Endothelial cell of umbilical vein (primary cell): ENCODE measurements around the gene THSD7B.

Experiments
- EZH2 ChIP-seq: IDR thresholded peaks from 2 replicates; pipeline ENCODE4 v1.6.1; 2012; ENCODE audit warnings: borderline replicate concordance, low read depth, mild to moderate bottlenecking, moderate library complexity, low read length, inconsistent platforms; ENCODE audit not compliant: severe bottlenecking
- JUN ChIP-seq: IDR thresholded peaks from 2 replicates; pipeline ENCODE4 v1.6.1; 2011; ENCODE audit warnings: borderline replicate concordance, low read depth; ENCODE audit not compliant: insufficient read length, insufficient read depth
- POLR2A ChIP-seq: IDR thresholded peaks from 2 replicates; pipeline ENCODE4 v1.6.1; 2012; ENCODE audit warnings: low read depth, mild to moderate bottlenecking, control low read depth, low read length
- TF ChIP-seq, protein P1 (sequence below), 2 donors: IDR thresholded peaks; 1 replicate in 1 of 2; 2 replicates in 1 of 2; pipeline ENCODE4 v1.5.1; 2011; ENCODE audit warnings: low read length in 2 of 2, mild to moderate bottlenecking in 2 of 2, moderate library complexity in 2 of 2, control low read depth in 1 of 2, inconsistent platforms in 1 of 2, low read depth in 1 of 2; ENCODE audit not compliant: insufficient read depth in 1 of 2; ENCODE audit errors: extremely low read depth in 1 of 2

DNA sequence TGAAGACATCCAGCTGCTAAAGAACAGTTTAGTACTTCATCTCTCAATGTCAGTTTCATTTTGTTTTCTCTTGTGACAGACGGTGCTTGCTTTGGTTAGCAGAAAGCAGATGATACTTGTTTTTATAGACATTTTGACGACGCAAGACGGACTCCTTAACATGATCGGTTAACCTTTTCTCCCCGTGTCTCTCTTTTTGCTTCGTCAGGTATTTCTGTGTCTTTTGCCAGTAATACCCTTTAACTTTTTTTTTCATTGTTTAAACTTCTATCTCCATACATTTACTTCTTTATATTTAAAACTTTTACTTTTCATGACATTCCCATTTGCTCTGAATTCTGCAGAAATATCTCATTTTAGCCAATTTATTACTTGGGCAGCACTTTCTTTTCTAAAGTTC, 57.9 kb downstream of the THSD7B start:
- TF ChIP-seq, protein P1, sequence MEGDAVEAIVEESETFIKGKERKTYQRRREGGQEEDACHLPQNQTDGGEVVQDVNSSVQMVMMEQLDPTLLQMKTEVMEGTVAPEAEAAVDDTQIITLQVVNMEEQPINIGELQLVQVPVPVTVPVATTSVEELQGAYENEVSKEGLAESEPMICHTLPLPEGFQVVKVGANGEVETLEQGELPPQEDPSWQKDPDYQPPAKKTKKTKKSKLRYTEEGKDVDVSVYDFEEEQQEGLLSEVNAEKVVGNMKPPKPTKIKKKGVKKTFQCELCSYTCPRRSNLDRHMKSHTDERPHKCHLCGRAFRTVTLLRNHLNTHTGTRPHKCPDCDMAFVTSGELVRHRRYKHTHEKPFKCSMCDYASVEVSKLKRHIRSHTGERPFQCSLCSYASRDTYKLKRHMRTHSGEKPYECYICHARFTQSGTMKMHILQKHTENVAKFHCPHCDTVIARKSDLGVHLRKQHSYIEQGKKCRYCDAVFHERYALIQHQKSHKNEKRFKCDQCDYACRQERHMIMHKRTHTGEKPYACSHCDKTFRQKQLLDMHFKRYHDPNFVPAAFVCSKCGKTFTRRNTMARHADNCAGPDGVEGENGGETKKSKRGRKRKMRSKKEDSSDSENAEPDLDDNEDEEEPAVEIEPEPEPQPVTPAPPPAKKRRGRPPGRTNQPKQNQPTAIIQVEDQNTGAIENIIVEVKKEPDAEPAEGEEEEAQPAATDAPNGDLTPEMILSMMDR (IDR thresholded peaks at IDR 0.05; ENCODE audit: extremely low read depth in 1 of 2, insufficient read depth in 1 of 2, low read depth in 1 of 2, low read length in 2 of 2), result no peak
- no peak for TF ChIP-seq EZH2
- no peak for TF ChIP-seq POLR2A
- no peak for TF ChIP-seq JUN
